Stimulated activated naive CD8-positive, alpha-beta T cell treated with anti-CD3 and anti-CD28 coated beads, Interleukin-15, Interleukin-2, amounts not matched to agents 100 ng/mL and 50 ng/mL, for 24 hours (primary cell): ENCODE measurements around the gene CHID1.

Source experiments
- H3K27ac Mint-ChIP-seq: one replicate; pipeline ENCODE4 v1.8.0; 2021; ENCODE audit warnings: mild to moderate bottlenecking, mixed read lengths
- H3K27me3 Mint-ChIP-seq: one replicate; pipeline ENCODE4 v1.8.0; 2021; ENCODE audit warnings: mixed read lengths
- H3K36me3 Mint-ChIP-seq: one replicate; pipeline ENCODE4 v1.8.0; 2021; ENCODE audit warnings: low read depth, mixed read lengths
- H3K4me1 Mint-ChIP-seq: one replicate; pipeline ENCODE4 v1.8.0; 2021; ENCODE audit warnings: low read depth, mixed read lengths
- H3K4me3 Mint-ChIP-seq: one replicate; pipeline ENCODE4 v1.8.0; 2021; ENCODE audit warnings: mild to moderate bottlenecking, mixed read lengths
- H3K9me3 Mint-ChIP-seq: one replicate; pipeline ENCODE4 v1.8.0; 2021; ENCODE audit warnings: mixed read lengths

The CHID1 gene

GRCh38 chr11:870127-870413, 40.5 kb downstream of the CHID1 start:
- Mint-ChIP-seq H3K27ac (no peak overlapping the region), H3K4me1 (no peaks in the 10 kb centered on the region), H3K36me3 (peaks cover 4% of the 10 kb centered on the region), H3K4me3 (no peak overlapping the region), H3K9me3 (no peaks in the 10 kb centered on the region), H3K27me3 (no peaks in the 10 kb centered on the region)

DNA sequence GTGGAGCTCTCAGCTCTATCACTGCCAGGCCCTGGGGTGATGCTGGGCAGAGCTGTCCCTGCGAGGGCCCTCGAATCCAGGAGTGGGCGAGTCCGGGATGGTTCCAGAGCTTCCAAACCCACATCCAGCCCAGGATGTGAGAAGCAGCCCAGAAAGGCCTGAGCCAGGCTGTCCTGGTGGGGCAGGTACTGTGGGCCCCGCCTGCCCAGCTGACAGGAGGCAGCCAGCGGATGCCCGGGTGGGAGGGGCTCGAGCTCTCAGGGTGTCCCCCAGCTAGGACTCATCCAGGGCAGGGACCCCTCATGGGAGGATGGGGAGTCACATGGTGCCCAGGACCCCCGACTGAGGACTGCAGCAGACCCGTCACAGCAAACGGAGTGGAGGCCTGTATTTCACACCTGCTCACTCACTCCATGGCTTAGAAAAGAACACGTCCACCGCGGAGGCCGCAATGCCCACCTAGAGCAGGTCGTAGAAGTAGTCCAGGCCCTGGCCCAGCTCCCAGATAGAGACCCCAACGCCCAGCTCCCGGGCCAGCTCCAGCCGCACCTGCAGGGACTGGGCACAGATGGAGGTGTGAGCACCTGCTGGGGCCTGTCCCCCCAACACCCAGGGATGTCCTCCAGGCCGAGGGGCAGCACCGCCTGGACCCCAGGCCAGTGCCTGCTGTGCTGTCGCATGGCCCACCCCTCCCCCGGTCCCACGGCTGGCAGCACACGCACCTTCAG, 41.0 kb downstream of the CHID1 start:
- Mint-ChIP-seq H3K36me3 (peaks cover 4% of the 10 kb centered on the region), H3K9me3 (no peaks in the 10 kb centered on the region), H3K27ac (no peak overlapping the region), H3K4me1 (no peaks in the 10 kb centered on the region), H3K4me3 (no peak overlapping the region), H3K27me3 (no peaks in the 10 kb centered on the region)

DNA sequence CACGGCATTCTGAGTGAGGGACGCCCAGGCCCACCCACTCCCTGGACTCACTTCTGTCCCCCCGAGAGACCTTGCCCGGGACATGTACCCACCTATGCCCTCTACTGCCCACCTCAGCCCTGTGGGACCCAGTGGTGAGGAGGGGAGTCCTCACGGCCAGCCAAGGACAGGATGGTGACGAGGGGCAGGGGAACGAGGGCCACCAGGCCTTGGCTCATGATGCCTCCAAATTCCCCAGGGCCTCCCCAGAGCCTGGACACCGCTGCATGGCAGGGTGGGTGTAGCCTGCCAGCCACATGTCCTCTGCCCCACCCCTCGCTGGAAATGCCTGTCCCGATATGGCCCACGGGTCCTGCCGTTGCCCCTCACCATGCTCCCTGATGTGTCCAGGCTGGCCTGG, 41.8 kb downstream of the CHID1 start:
- H3K4me3 Mint-ChIP-seq = no peak overlapping the region
- H3K27ac Mint-ChIP-seq = no peak overlapping the region
- no peaks in the 10 kb centered on the region for H3K4me1 Mint-ChIP-seq
- H3K9me3 Mint-ChIP-seq = no peaks in the 10 kb centered on the region
- H3K36me3 Mint-ChIP-seq = peaks cover 3% of the 10 kb centered on the region
- no peaks in the 10 kb centered on the region for H3K27me3 Mint-ChIP-seq

DNA sequence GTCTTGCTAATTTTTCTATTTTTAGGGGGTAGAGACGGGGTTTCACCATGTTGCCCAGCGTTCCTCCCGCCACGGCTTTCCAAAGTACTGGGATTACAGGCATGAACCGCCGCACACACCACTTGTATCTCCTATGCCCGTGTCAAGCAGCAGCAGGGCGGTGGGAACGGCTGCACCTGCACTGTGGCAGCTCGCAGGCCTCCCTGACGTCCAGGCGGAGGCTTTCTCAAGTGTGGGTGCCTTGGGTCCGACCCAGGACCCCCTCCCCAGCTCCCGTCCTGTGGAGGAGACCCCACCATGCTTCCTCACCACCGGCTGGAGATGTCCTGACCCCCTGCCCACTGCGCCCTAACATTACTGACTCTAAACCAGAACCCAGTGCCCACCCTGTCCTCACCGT, 42.2 kb downstream of the CHID1 start:
- Mint-ChIP-seq H3K4me1 (no peaks in the 10 kb centered on the region), H3K36me3 (no peaks in the 10 kb centered on the region), H3K27ac (no peak overlapping the region), H3K9me3 (no peaks in the 10 kb centered on the region), H3K4me3 (no peak overlapping the region), H3K27me3 (no peaks in the 10 kb centered on the region)

GRCh38 chr11:867856-868358, 42.7 kb downstream of the CHID1 start:
- H3K27me3 Mint-ChIP-seq = no peaks in the 10 kb centered on the region
- H3K4me3 Mint-ChIP-seq = no peak overlapping the region
- no peak overlapping the region for H3K27ac Mint-ChIP-seq
- no peaks in the 10 kb centered on the region for H3K9me3 Mint-ChIP-seq
- no peaks in the 10 kb centered on the region for H3K36me3 Mint-ChIP-seq
- H3K4me1 Mint-ChIP-seq = no peaks in the 10 kb centered on the region

DNA sequence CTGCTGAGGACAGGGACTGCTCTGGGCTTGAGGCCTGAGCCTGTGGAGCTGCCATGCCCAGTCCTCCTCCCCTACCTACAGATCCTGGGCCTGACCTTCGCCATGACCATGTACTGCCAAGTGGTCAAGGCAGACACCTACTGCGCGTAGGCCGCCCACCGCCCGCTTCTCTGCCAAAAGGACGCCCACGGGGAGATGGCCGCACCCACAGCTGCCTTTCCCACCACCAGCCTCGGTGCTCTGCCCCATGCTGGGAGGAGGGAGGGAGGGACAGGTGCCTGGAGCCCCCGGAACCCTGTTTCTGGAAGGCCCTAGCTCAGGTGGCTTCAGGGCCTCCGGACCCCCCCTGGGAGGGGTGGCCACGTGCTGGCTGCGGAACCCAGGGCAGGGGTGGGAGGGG, 44.1 kb downstream of the CHID1 start:
- Mint-ChIP-seq H3K9me3 (no peaks in the 10 kb centered on the region), H3K27me3 (no peaks in the 10 kb centered on the region), H3K4me3 (no peak overlapping the region), H3K4me1 (no peaks in the 10 kb centered on the region), H3K27ac (no peak overlapping the region), H3K36me3 (no peaks in the 10 kb centered on the region)

DNA sequence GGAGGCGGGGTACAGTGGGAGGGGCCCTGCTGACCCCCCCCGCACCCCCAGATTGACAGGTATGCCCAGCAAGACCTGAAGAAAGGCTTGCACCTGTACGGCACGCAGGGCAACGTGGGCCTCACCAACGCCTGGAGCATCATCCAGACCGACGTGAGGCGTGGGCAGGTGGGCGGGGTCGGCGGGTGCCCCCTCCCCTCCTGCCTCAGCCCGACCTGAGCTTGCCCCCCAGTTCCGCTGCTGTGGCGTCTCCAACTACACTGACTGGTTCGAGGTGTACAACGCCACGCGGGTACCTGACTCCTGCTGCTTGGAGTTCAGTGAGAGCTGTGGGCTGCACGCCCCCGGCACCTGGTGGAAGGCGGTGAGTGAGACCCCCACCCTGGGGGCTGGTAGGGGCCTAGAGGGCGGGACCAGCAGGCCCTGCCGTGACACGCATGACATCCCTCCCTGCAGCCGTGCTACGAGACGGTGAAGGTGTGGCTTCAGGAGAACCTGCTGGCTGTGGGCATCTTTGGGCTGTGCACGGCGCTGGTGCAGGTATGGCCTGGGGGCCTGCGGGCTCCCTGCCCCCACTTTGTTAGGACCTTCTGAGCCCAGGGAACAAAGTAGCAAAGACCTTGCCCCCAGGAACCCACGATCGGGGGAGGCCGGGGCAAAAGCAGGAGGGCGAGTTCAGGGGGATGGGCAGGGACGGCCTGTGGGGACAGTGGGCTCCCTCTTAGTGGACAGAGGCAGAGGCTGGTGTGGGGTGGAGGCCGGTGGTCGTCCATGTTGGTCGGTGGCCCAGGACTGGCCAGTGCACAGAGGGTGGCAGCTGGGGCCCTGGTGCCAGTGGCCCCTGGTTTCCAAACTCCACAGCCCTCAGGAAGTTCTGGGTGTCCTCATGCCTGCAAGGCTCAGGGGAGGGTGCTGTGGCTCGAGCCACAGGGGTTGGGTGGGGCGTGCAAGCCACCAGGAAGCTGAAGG, 44.9 kb downstream of the CHID1 start:
- Mint-ChIP-seq H3K4me3 (no peak overlapping the region), H3K27me3 (no peaks in the 10 kb centered on the region), H3K4me1 (no peaks in the 10 kb centered on the region), H3K27ac (no peak overlapping the region), H3K36me3 (no peaks in the 10 kb centered on the region), H3K9me3 (no peaks in the 10 kb centered on the region)

GRCh38 chr11:864898-865297, 45.7 kb downstream of the CHID1 start:
- H3K9me3 Mint-ChIP-seq = no peaks in the 10 kb centered on the region
- no peak overlapping the region for H3K27ac Mint-ChIP-seq
- no peak overlapping the region for H3K4me3 Mint-ChIP-seq
- H3K4me1 Mint-ChIP-seq = no peaks in the 10 kb centered on the region
- no peaks in the 10 kb centered on the region for H3K36me3 Mint-ChIP-seq
- H3K27me3 Mint-ChIP-seq = no peaks in the 10 kb centered on the region

- Mint-ChIP-seq H3K27me3 (no peaks in the 10 kb centered on the region), H3K4me3 (no peak overlapping the region), H3K27ac (no peak overlapping the region), H3K9me3 (no peaks in the 10 kb centered on the region), H3K4me1 (no peaks in the 10 kb centered on the region), H3K36me3 (no peaks in the 10 kb centered on the region)
These were observed 46.4 kb downstream of the CHID1 start for GRCh38 chr11:863910-864827.

DNA sequence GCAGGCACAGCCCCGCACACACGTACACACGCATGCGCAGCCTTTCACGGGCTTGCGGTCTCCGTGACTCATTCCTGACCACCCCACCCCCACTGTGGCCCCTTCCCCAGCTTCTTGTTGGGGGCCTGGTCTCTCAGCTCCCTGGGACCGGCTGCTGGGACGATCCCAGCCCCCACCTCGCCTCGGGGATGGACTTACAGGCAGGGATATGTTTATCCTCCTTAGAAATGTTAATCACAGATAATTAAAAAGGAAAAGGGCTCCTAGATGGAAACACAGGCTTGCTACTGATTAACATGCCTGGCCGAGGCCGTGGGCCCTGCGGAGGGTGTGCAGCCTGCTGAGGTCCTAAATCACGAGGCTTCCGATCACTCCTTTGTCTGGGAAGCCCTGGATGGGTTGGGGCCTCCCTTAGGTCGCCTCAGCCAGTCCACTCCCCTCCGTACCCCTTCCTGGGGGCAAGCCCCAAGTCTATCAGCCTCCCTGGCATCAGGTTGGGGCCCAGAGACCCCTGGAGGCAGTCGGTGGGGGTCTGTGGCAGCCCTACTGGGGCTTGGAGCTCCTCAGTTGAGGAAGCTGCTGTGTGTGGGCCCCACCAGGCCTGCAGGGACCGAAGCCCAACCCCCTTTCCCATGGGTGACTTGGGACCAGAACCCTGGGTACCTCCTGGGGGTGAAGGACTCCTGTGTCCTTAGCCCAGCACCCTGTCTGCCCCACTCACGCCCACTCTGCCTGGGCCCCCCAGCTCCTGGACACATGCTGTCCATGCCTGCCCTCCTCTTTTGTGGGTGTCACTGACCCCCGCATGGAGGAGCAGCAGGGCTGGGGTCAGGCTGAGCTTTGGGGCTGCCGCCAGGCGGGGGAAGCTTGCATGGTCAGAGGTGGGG, 47.3 kb downstream of the CHID1 start:
- Mint-ChIP-seq H3K4me3 (no peak overlapping the region), H3K9me3 (no peaks in the 10 kb centered on the region), H3K36me3 (no peaks in the 10 kb centered on the region), H3K27ac (no peak overlapping the region), H3K27me3 (no peaks in the 10 kb centered on the region), H3K4me1 (no peaks in the 10 kb centered on the region)

GRCh38 chr11:862696-863022, 48.0 kb downstream of the CHID1 start:
- no peaks in the 10 kb centered on the region for H3K9me3 Mint-ChIP-seq
- no peaks in the 10 kb centered on the region for H3K36me3 Mint-ChIP-seq
- H3K27me3 Mint-ChIP-seq = no peaks in the 10 kb centered on the region
- H3K4me1 Mint-ChIP-seq = no peaks in the 10 kb centered on the region
- H3K4me3 Mint-ChIP-seq = no peak overlapping the region
- H3K27ac Mint-ChIP-seq = no peak overlapping the region

DNA sequence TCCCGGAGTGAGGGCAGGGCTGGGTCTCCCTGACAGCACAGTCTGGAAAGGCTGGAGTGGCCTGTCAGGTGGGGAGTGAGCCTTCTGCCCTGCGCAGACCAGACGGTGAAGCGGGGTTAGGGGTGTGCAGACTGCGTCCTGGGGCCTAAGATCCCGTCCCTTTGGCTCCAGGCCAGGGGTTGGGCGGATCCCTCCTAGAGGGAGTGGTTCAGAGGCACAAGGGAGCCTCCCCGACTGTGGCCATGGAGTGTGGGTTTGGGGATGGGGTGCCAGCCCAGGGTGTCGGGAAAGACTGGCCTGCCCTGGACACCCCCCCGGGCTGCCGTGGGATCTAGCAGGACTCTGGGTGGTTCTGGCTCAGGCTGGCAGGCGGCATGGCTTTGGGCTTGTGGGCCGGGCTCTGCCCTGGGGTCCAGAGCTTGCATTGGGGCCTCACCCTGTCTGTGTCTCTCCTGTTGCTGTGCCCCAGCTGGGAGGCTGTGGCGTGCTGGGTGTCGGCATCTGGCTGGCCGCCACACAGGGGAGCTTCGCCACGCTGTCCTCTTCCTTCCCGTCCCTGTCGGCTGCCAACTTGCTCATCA, 48.4 kb downstream of the CHID1 start:
- H3K27ac Mint-ChIP-seq = no peak overlapping the region
- no peaks in the 10 kb centered on the region for H3K27me3 Mint-ChIP-seq
- no peaks in the 10 kb centered on the region for H3K4me1 Mint-ChIP-seq
- H3K4me3 Mint-ChIP-seq = no peak overlapping the region
- H3K36me3 Mint-ChIP-seq = no peaks in the 10 kb centered on the region
- no peaks in the 10 kb centered on the region for H3K9me3 Mint-ChIP-seq

DNA sequence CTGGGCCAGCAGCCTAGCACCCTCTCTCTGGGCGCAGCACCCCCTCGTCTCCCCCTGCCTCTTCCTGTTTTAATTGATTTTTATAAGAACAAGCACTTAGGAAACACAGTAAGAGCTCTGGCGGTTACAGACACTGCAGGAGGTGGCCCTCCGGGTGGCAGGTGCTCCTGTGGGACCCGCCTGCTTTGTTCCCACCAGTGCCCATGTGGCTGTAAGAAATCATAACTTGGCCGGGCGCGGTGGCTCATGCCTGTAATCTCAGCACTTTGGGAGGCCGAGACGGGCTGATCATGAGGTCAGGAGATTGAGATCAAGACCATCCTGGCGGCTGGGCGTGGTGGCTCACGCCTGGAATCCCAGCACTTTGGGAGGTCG, 49.5 kb downstream of the CHID1 start:
- peaks cover 3% of the 10 kb centered on the region for H3K4me1 Mint-ChIP-seq
- no peak overlapping the region for H3K4me3 Mint-ChIP-seq
- no peaks in the 10 kb centered on the region for H3K36me3 Mint-ChIP-seq
- no peaks in the 10 kb centered on the region for H3K9me3 Mint-ChIP-seq
- no peak overlapping the region for H3K27ac Mint-ChIP-seq
- no peaks in the 10 kb centered on the region for H3K27me3 Mint-ChIP-seq
